Measurements from ENCODE around the gene OR52I2.

The OR52I2 gene

GRCh38 chr11:4607781-4608666 is 26.5 kb downstream of the OR52I2 start, which contains the start of gene TRIM68:
Gene TRIM68 (minus strand): TSS chr11:4608231. CDS start chr11:4605504, 2,727 bp downstream.
- DNase-seq (ENCODE audit: low spot score), result peak; percentile 79

GRCh38 chr11:4610258-4610935 is 28.9 kb downstream of the OR52I2 start:
- no peak for DNase-seq (ENCODE audit: low spot score)

- no peak for DNase-seq (ENCODE audit: low spot score)
Measured at GRCh38 chr11:4611986-4612385, 30.4 kb downstream of the OR52I2 start.

GRCh38 chr11:4615856-4616444 is 34.4 kb downstream of the OR52I2 start:
- DNase-seq (ENCODE audit: low spot score), result no peak

GRCh38 chr11:4619514-4619913 is 38.0 kb downstream of the OR52I2 start:
- DNase-seq (ENCODE audit: low spot score), result no peak

- DNase-seq (ENCODE audit: low spot score), result no peak
Measured at GRCh38 chr11:4626207-4627099, 44.9 kb downstream of the OR52I2 start.

- DNase-seq (ENCODE audit: low spot score), result no peak
Measured at GRCh38 chr11:4636136-4636535, 54.6 kb downstream of the OR52I2 start.

GRCh38 chr11:4636962-4637661 is 55.6 kb downstream of the OR52I2 start, which contains the start of gene OR51D1:
Gene OR51D1 (plus strand): TSS chr11:4637477. CDS start chr11:4639791, 2,314 bp downstream.
- peak; percentile 26 for DNase-seq (ENCODE audit: low spot score)

- DNase-seq (ENCODE audit: low spot score), result no peak
Measured at GRCh38 chr11:4637662-4638047, 56.1 kb downstream of the OR52I2 start.

- DNase-seq (ENCODE audit: low spot score), result no peak
Measured at GRCh38 chr11:4639931-4640330, 58.4 kb downstream of the OR52I2 start.

- no peak for DNase-seq (ENCODE audit: low spot score)
Measured at GRCh38 chr11:4641501-4641900, 60.0 kb downstream of the OR52I2 start.

- DNase-seq (ENCODE audit: low spot score), result no peak
Measured at GRCh38 chr11:4642043-4642442, 60.5 kb downstream of the OR52I2 start.

Measured in HuH-7.5 (cell line).